ENCODE measurements around the gene GIPC2.

The GIPC2 gene

DNA sequence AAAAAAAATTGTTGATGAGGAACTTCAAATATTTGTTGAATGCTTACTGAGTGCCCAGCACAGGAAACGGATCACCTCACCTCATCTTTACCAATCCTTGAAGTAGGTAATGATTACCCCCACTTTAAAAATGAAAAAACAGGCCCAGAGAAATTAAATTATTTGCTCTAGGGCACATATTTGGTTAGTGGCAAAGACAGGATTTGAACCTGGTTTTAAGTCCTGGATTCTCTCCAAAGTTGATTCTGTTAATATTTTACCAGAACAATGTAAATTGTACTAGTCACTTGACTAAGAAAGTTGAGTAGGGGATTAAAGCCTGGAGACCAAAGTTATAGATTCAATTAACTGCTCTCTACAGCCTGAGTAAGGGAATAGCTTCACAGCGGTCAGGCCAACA is 97.9 kb downstream of the GIPC2 start:
- DNase-seq (ENCODE audit: low read depth, low spot score) = no peak

DNA sequence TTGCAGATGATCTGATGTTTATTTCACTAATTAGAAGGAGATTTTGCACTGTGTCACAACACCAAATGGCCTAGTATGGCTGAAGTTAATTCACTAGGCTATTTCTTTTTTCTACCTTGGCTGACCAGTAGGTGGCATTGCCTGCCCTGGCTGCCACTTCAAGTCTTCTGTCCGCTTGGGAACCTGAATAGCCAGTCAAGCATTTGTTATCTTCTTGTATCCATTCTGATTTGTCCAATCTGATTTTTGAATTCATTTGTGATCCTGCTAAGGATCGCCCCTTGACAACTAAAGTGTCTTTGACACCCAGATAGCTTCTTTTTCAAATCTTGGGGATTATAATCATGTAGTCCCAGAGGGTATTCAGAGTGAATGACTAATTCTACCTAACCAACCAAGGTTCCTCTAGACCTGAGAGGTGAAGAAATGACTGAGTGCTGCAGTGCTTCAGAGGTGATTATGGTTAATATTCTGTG is 99.4 kb downstream of the GIPC2 start:
- DNase-seq (ENCODE audit: low read depth, low spot score) = peak; percentile 5

DNA sequence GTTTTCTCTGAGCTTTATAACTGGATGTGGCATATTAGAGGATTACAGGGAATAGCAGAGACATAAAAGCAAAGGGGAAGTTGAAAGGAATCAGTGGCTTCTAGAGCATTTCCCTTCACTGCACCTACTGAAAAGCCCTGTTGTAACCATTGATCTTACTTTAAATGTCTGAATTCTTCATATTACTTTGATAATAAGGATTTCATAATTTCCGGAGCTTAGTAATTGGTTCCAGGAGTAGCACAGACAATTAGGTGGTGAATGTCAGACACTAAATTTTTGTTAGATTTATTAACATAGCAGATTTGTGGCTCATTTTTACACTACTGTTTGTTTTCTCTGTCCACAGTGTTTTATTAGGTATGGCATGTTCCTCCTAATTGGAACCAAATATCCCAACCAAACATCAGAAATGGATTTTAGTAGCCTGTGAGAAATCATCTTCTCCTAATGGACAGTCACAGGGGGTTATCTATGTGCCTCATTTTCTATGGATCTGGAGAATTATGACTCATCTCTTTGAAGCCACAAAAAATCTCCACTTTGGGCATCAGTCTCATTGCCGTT is 100.5 kb downstream of the GIPC2 start:
- no peak for DNase-seq (ENCODE audit: low read depth, low spot score)

DNA sequence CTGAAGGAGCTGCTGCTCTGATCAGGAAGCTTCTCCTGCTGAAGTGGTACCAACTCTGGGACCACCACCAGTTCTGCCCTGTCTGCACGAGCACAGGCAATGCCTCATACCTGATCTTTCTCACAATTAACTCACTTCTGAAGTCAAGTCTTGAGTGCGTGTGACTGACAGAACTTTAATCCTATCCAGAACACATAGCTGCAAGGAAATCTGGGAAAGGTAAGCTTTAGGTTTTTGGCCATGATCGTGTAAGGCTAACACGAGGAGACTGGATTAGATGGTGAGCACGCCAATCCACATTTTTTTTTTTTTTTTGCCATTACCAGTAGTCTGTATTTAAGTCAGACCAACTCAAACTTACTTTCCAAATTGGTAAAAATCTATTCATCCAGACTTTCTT is 101.3 kb downstream of the GIPC2 start:
- DNase-seq (ENCODE audit: low read depth, low spot score) = no peak

DNA sequence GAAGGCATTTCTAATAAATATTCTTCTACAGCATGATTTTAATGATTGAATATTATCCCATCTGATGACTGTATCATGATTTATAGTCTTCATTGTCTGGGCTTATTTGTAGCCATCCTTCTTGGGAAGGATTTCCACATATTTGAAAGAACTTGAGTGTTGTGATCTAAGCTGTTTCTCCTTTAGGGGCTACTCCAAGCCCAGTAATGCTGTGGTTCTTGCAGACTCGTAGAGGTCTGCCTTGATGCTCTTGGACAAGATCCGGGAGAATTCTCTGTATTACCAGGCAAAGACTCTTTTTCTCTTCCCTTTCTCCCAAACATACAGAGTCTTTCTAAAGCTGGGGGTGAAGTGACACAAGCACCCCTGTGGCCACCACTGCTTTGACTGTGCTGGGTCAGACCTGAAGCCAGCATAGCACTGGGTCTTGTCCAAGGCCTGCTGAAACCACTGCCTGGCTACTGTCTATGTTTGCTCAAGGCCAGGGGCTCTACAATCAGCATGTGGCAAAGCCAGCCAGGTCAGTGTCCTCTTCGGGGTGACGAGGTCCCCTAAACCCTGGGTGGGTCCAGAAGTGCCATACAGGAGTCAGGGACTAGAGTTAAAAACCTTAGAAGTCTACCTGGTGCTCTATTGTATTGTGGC is 107.4 kb downstream of the GIPC2 start:
- DNase-seq (ENCODE audit: low read depth, low spot score) = no peak

DNA sequence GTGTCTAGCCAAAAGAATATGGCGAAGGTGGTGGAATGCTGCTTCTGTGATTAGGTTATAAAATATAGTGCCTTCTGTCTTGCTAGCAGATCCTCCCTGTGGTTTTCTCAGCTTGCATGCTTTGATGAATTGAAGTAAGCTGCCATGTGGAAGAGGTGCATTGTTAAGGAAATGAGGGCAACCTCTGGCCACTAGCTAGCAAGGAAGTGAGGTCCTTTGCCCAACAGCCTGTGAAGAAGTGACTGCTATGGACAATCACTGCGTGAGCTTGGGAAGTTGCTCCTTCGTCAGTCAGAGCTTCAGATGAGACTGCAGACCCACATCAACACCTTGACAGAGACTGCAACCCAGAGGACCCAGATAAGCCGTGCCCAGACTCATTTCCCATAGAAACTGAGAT is 109.4 kb downstream of the GIPC2 start:
- peak; percentile 75 for DNase-seq (ENCODE audit: low read depth, low spot score)

DNA sequence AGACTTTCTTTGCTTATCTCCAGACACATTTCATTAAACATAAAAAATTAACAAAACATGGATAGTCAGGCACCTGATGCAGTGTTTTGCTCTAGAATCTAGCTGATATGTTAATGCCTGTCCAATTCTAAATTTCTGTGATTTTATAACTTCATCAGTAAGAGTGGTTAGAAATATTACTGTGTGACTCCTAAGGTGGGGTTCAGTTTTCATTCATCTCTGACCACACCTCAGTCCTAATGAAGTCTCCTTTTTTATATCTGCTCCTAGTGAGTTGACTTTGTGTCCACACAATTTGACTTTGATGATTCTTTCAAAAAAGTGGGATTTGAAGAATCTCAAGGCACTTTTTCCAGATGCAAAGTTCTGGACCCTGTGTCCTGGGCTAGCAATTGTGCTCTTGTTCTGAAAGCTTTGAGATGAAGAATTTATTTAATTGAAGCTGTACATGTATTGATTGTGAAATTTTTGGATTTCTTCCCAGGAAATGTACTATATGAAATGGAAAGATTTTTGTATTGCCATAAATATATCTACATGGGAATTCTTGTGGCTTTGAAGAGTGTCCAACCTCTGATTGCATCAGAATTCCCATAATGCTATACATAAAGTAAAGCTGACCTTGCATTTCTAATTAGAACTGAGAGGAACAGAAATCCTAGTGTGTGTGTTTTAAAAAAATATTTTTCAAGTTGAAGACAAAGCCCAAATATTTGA is 111.2 kb downstream of the GIPC2 start:
- DNase-seq (ENCODE audit: low read depth, low spot score) = no peak

DNA sequence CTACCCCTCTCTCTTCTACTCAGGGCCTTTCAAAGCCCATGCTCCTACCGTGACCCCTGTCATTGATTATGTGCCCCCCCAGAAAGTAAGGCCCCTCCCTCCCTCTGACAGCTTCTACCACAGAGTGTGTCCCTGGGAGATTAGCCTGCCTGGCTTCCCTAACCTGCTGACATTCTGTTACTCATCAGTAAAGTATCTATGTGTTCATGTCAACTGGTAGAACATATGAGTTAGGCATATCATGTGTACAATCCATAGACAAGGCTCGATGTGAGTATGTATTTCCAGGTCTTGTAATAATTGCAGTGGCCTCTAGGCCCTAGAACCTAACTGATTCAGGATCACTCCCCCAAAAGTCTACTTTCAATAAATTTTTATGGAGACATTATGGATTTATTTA is 120.0 kb downstream of the GIPC2 start:
- DNase-seq (ENCODE audit: low read depth, low spot score) = no peak

DNA sequence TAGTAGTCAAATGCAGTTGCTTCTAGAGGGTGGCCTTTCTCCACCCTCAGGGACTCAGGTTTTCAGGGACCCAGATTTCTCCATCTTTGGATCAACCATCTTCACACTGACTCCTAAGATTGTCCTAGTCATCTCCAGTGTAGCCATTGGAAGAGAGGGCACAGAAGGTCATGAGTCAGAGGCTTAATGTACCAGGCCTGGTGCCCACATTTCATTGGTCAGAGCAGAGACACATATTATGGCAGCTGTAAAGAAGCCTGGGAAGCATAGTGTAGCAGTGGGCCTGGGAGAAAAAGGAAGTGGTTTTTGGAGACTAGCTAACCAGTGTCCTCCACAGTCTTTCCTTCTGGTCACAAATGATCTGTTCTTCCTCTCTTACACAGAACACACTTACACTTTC is 122.5 kb downstream of the GIPC2 start:
- no peak for DNase-seq (ENCODE audit: low read depth, low spot score)

DNA sequence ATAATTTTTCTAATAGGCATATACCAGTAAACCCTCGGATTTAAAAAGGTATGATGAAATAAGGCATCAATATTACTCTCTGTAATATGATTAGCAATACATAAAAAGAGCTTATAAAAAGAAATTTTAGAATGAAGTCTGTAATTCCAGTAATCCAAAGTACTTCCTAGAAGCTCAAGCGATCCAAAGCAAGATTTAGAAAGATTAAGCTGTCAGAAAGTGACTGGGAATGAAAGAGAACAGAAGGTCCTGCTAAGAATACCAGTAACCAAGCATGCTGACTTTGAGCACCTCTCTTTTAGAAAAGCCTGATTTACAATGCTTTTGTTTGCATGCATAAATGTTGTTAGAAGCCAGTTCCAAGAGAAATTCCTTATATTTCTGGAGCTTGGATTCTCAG is 125.1 kb downstream of the GIPC2 start:
- DNase-seq (ENCODE audit: low read depth, low spot score) = no peak

DNA sequence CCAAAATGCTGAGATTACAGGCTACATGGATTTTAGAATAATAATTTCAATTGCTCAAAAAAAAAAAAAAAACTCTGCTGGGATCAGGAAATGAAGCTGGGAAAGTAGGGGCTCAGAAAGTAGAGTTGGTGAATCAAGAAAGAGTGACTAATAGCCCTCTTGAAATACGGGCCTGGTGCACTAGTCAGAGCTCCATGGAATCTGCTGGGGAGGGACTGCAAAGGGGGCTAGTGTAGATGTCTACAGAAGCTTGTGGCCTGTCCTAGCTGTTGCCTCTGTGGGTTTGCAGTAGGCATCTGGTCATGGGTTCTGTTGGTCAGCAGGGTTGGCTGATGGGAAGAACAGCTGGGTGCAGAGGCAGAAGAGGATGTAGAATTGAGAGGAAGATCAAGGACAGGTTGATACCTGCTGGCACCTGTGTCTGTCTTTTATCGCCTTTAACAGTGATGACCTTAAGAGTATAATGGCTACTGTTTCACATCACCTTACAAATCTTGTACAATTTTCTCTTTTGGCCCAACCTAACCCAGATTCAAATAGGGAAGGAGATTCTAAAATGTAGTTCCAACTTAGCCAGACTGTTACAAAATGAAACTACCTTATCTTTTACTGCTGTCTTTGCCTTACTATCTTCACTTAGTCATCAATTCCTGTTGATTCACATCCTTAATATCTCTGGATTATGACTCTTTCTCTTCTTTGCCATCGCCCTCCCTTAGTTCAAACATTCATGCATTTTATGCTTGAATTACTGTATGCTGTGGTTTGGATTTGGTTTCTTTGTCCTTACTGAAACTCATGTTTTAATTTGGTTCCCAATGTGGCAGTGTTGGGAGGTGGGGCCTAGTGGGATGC is 126.2 kb downstream of the GIPC2 start:
- no peak for DNase-seq (ENCODE audit: low read depth, low spot score)

DNA sequence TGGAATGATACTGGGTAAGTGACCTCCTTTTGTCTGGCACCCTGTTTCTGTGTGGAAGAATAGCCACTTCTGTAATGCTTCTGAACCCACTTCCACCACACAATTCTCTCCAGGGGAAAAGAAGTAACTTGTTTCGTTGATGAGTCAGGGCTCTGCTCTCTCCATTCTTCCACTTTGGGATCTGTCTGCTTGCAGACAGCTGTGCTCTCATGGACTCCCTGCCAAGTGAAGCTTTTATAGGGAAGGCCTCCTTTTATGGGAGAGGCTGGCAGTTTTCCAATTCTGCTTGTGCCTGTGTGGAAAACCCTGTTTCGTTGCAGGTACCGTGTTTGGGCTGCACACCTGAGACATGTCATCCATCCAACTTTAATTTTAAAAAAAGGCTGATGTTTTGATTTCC is 130.7 kb downstream of the GIPC2 start:
- DNase-seq (ENCODE audit: low read depth, low spot score) = no peak

DNA sequence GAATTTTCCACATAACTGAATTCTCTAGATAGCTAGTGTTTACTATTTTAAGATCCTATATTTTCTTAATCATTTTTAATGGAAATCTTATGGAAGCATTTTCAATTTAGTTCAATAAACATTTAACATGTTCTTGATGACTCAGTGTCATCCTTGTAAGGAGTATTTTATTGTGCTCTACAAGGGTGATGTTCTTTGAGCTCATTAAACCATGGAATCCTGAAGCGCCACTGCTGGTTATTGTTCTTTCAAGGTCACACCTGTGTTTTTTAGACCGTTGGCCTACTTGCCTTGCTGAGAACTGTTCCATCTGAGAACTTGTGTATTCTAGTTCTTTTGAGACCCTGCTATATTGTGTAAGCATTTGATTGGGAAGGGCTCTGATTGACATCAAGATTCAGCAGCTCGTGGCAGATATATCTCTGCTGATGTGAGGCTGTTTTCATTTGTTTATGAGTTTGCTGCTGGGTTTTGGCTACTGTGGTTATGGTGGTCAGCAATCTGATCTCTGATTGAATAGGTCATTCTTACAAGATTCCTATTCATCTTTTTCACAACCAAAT is 132.0 kb downstream of the GIPC2 start:
- no peak for DNase-seq (ENCODE audit: low read depth, low spot score)

DNA sequence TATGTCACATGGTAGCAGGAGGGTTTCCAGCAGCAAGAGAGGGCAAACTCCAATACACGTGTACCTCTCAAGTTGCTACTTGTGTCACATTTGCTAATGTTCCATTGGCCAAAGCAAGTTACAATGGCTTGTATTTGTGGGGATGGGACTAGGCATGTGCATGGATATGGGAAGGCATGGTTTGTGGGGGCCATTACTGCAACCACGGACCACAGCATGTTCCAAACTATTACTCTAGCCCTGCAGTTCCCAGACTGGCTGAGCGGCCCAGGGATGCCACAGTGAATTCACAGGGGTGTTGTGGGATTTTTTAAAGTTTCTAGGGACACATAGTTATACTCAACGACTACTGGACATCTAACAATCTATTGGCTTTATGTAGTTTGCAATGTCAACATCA is 133.1 kb downstream of the GIPC2 start:
- no peak for DNase-seq (ENCODE audit: low read depth, low spot score)

DNA sequence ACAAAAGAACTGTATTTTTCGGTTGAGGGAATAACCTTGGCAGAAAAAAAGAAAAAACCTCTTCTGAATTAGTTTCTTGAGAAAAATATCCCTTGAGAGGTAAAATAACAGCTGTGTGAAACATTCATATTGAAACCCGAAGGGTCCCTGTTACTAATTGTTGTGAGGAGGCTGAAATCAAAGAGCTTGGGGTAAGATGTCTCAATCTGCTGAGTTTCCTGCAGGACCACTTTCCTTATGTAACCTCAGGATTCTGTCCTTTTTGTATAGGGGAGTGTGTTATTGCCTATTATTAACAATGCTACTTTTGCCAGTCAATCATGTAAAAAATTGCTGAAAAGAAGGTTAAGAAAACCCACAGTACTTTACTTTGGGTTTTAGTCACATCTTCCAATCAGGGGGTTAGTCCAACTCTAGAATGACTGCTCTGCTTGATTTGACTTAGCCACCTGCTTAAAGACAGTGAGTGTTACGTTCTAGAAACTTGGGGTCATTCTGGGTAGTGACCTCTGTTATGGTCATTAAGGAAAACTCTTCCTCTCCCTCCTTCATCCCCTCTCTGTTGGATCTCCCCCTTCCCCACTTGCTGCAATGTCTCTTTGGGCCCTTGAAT is 138.8 kb downstream of the GIPC2 start:
- no peak for DNase-seq (ENCODE audit: low read depth, low spot score)

Measured in iPS DF 19.7 (cell line).